ENCODE data around the gene SS18L1. TPM values are rescaled to one million over a fixed set of nuclear protein-coding genes. Genes with fewer than 3 reads are reported as not detected.

The SS18L1 gene
- total RNA-seq, 2 experiments from 2014 or later: 13.7 to 15.2 TPM

- DNase-seq: peak; percentile 93
- peak overlapping the region; percentile 34 for H3K27ac Mint-ChIP-seq
- intact Hi-C loops (cut with micrococcal nuclease): loop anchor here (1.0 to 2.0 kb wide), 2 partner anchors 17 to 22 kb away; partner anchors contain the start of genes PSMA7 and SS18L1
- peak overlapping the region; percentile 28 for H3K4me3 Mint-ChIP-seq
- CTCF ChIA-PET: no interaction called here
- no peaks in the 10 kb centered on the region for H3K27me3 Mint-ChIP-seq
- POLR2A ChIA-PET: interaction anchor here (0.5 to 1.2 kb wide), 3 partner anchors 15 to 365 kb away, joined by 3 to 4 read pairs (median 4); partner anchors contain the start of gene PSMA7
- H3K9me3 Mint-ChIP-seq: no peaks in the 10 kb centered on the region
- peaks cover 24% of the 10 kb centered on the region for H3K36me3 Mint-ChIP-seq
- peaks cover 25% of the 10 kb centered on the region for H3K4me1 Mint-ChIP-seq (ENCODE audit: low read depth)
These were observed 16.3 kb downstream of the SS18L1 start for GRCh38 chr20:62159839-62160238.

- intact Hi-C loops (cut with micrococcal nuclease): loop anchor here (1.0 to 2.0 kb wide), 2 partner anchors 17 to 22 kb away; partner anchors contain the start of genes PSMA7 and SS18L1
- H3K4me1 Mint-ChIP-seq (ENCODE audit: low read depth): peaks cover 25% of the 10 kb centered on the region
- peaks cover 24% of the 10 kb centered on the region for H3K36me3 Mint-ChIP-seq
- ChIA-PET CTCF (no interaction called here), POLR2A (interaction anchor here (0.5 to 1.2 kb wide), 3 partner anchors 15 to 364 kb away, joined by 3 to 4 read pairs (median 4); partner anchors contain the start of gene PSMA7)
- H3K9me3 Mint-ChIP-seq: no peaks in the 10 kb centered on the region
- H3K4me3 Mint-ChIP-seq: no peak overlapping the region
- no peak for DNase-seq
- H3K27me3 Mint-ChIP-seq: no peaks in the 10 kb centered on the region
- H3K27ac Mint-ChIP-seq: no peak overlapping the region
These were observed 16.7 kb downstream of the SS18L1 start for GRCh38 chr20:62160253-62160652.

GRCh38 chr20:62160876-62161275, 17.3 kb downstream of the SS18L1 start:
- POLR2A ChIA-PET: no interaction called here

GRCh38 chr20:62161347-62161746, 17.8 kb downstream of the SS18L1 start:
- CTCF ChIA-PET: no interaction called here
- H3K36me3 Mint-ChIP-seq: peaks cover 28% of the 10 kb centered on the region
- POLR2A ChIA-PET: no interaction called here
- intact Hi-C loops (cut with micrococcal nuclease): loop anchor here (2.0 kb wide), 1 partner anchor 19 kb away; the partner anchor contains the start of genes PSMA7 and SS18L1
- no peak overlapping the region for H3K4me3 Mint-ChIP-seq
- no peaks in the 10 kb centered on the region for H3K9me3 Mint-ChIP-seq
- no peak for DNase-seq
- H3K4me1 Mint-ChIP-seq (ENCODE audit: low read depth): peaks cover 25% of the 10 kb centered on the region
- H3K27ac Mint-ChIP-seq: no peak overlapping the region
- no peaks in the 10 kb centered on the region for H3K27me3 Mint-ChIP-seq

More at GRCh38 chr20:62160876-62161275, 17.3 kb downstream of the SS18L1 start:
- no peak overlapping the region for H3K4me3 Mint-ChIP-seq
- no peak overlapping the region for H3K27ac Mint-ChIP-seq
- H3K9me3 Mint-ChIP-seq: no peaks in the 10 kb centered on the region
- DNase-seq: no peak
- intact Hi-C loops (cut with micrococcal nuclease): loop anchor here (1.0 to 2.0 kb wide), 2 partner anchors 18 to 21 kb away; partner anchors contain the start of genes PSMA7 and SS18L1
- peaks cover 25% of the 10 kb centered on the region for H3K4me1 Mint-ChIP-seq (ENCODE audit: low read depth)
- peaks cover 26% of the 10 kb centered on the region for H3K36me3 Mint-ChIP-seq
- no peaks in the 10 kb centered on the region for H3K27me3 Mint-ChIP-seq
- CTCF ChIA-PET: no interaction called here

GRCh38 chr20:62162765-62163484, 19.4 kb downstream of the SS18L1 start:
- Mint-ChIP-seq H3K9me3 (no peaks in the 10 kb centered on the region), H3K27me3 (no peaks in the 10 kb centered on the region), H3K4me1 (ENCODE audit: low read depth) (peaks cover 19% of the 10 kb centered on the region), H3K4me3 (no peak overlapping the region), H3K36me3 (peaks cover 29% of the 10 kb centered on the region), H3K27ac (no peak overlapping the region)
- ChIA-PET POLR2A (no interaction called here), CTCF (no interaction called here)
- intact Hi-C loops (cut with micrococcal nuclease): no loop called here
- DNase-seq: no peak

- ChIA-PET CTCF (no interaction called here), POLR2A (no interaction called here)
- no peaks in the 10 kb centered on the region for H3K9me3 Mint-ChIP-seq
- DNase-seq: no peak
- H3K27me3 Mint-ChIP-seq: no peaks in the 10 kb centered on the region
- H3K27ac Mint-ChIP-seq: no peak overlapping the region
- H3K36me3 Mint-ChIP-seq: peaks cover 32% of the 10 kb centered on the region
- no peak overlapping the region for H3K4me3 Mint-ChIP-seq
- peaks cover 19% of the 10 kb centered on the region for H3K4me1 Mint-ChIP-seq (ENCODE audit: low read depth)
- intact Hi-C loops (cut with micrococcal nuclease): no loop called here
These were observed 19.9 kb downstream of the SS18L1 start for GRCh38 chr20:62163485-62163865.

GRCh38 chr20:62163986-62164762, 20.6 kb downstream of the SS18L1 start:
- ChIA-PET CTCF (no interaction called here), POLR2A (no interaction called here)
- Mint-ChIP-seq H3K27me3 (no peaks in the 10 kb centered on the region), H3K4me1 (ENCODE audit: low read depth) (peaks cover 17% of the 10 kb centered on the region), H3K36me3 (peaks cover 30% of the 10 kb centered on the region), H3K27ac (no peak overlapping the region), H3K4me3 (no peak overlapping the region), H3K9me3 (no peaks in the 10 kb centered on the region)
- intact Hi-C loops (cut with micrococcal nuclease): no loop called here
- no peak for DNase-seq

GRCh38 chr20:62164879-62165761, 21.6 kb downstream of the SS18L1 start:
- POLR2A ChIA-PET: no interaction called here

GRCh38 chr20:62165762-62166399, 22.3 kb downstream of the SS18L1 start:
- Mint-ChIP-seq H3K4me3 (no peak overlapping the region), H3K36me3 (peaks cover 28% of the 10 kb centered on the region), H3K27me3 (no peaks in the 10 kb centered on the region), H3K4me1 (ENCODE audit: low read depth) (peaks cover 2% of the 10 kb centered on the region), H3K27ac (no peak overlapping the region), H3K9me3 (no peaks in the 10 kb centered on the region)
- intact Hi-C loops (cut with micrococcal nuclease): no loop called here
- no peak for DNase-seq
- CTCF ChIA-PET: no interaction called here
- POLR2A ChIA-PET: no interaction called here

More at GRCh38 chr20:62164879-62165761, 21.6 kb downstream of the SS18L1 start:
- no peaks in the 10 kb centered on the region for H3K9me3 Mint-ChIP-seq
- H3K27ac Mint-ChIP-seq: no peak overlapping the region
- no peak for DNase-seq
- H3K4me3 Mint-ChIP-seq: no peak overlapping the region
- H3K27me3 Mint-ChIP-seq: no peaks in the 10 kb centered on the region
- intact Hi-C loops (cut with micrococcal nuclease): no loop called here
- peaks cover 9% of the 10 kb centered on the region for H3K4me1 Mint-ChIP-seq (ENCODE audit: low read depth)
- peaks cover 30% of the 10 kb centered on the region for H3K36me3 Mint-ChIP-seq
- CTCF ChIA-PET: no interaction called here

GRCh38 chr20:62167474-62167873, 23.9 kb downstream of the SS18L1 start:
- CTCF ChIA-PET: interaction anchor here (0.6 kb wide), 1 partner anchor 370 kb away, joined by 4 read pairs; no protein-coding TSS in a partner anchor

GRCh38 chr20:62168061-62168460, 24.5 kb downstream of the SS18L1 start:
- intact Hi-C loops (cut with micrococcal nuclease): no loop called here
- no peak overlapping the region for H3K4me3 Mint-ChIP-seq
- no peaks in the 10 kb centered on the region for H3K27me3 Mint-ChIP-seq
- ChIA-PET POLR2A (interaction anchor here (0.6 kb wide), 1 partner anchor 9 kb away, joined by 3 read pairs; no protein-coding TSS in a partner anchor), CTCF (no interaction called here)
- DNase-seq: no peak
- H3K9me3 Mint-ChIP-seq: no peaks in the 10 kb centered on the region
- H3K27ac Mint-ChIP-seq: no peak overlapping the region
- peaks cover 26% of the 10 kb centered on the region for H3K36me3 Mint-ChIP-seq
- H3K4me1 Mint-ChIP-seq (ENCODE audit: low read depth): no peaks in the 10 kb centered on the region

More at GRCh38 chr20:62167474-62167873, 23.9 kb downstream of the SS18L1 start:
- DNase-seq: no peak
- Mint-ChIP-seq H3K36me3 (peaks cover 26% of the 10 kb centered on the region), H3K27me3 (no peaks in the 10 kb centered on the region), H3K4me1 (ENCODE audit: low read depth) (no peaks in the 10 kb centered on the region), H3K27ac (no peak overlapping the region), H3K4me3 (no peak overlapping the region), H3K9me3 (no peaks in the 10 kb centered on the region)
- POLR2A ChIA-PET: no interaction called here
- intact Hi-C loops (cut with micrococcal nuclease): no loop called here
